Skeletal muscle tissue (tissue), 4 donors: Measurements from ENCODE around the gene CPA5. TPM values are rescaled to one million over a fixed set of nuclear protein-coding genes. Genes with fewer than 3 reads are reported as not detected.

Source experiments
- H3K27ac ChIP-seq: one replicate; pipeline ENCODE4 v1.7.0; 2013; ENCODE audit warnings: mild to moderate bottlenecking, low read depth, low read length, inconsistent platforms
- H3K27me3 ChIP-seq, 3 donors: one replicate each; pipeline ENCODE4 v1.7.0; 2013; ENCODE audit warnings: low read length in 3 of 3; ENCODE audit not compliant: control insufficient read depth in 3 of 3, insufficient read depth in 3 of 3
- H3K36me3 ChIP-seq, 3 donors: one replicate each; pipeline ENCODE4 v1.7.0; 2013; ENCODE audit warnings: low read length in 3 of 3; ENCODE audit not compliant: control insufficient read depth in 3 of 3, insufficient read depth in 3 of 3
- H3K4me1 ChIP-seq, 3 donors: one replicate each; pipeline ENCODE4 v1.7.0; 2013; ENCODE audit warnings: low read length in 3 of 3, mild to moderate bottlenecking in 3 of 3; ENCODE audit not compliant: control insufficient read depth in 3 of 3, insufficient read depth in 3 of 3
- H3K4me3 ChIP-seq, 3 donors: one replicate each; pipeline ENCODE4 v1.7.0; 2013; ENCODE audit warnings: low read length in 3 of 3
- H3K9ac ChIP-seq, 3 donors: one replicate each; pipeline ENCODE4 v1.7.0; 2013; ENCODE audit warnings: low read length in 3 of 3, mild to moderate bottlenecking in 3 of 3, moderate library complexity in 2 of 3, low read depth in 1 of 3
- H3K9me3 ChIP-seq, 3 donors: one replicate each; pipeline ENCODE4 v1.7.0; 2013; ENCODE audit warnings: low read length in 3 of 3; ENCODE audit not compliant: control insufficient read depth in 3 of 3
- total RNA-seq: library from RNA; depleted of rRNA; stranded (reverse); fragments of >200 nt; gene quantifications from one replicate; pipeline ENCODE4 v1.2.3, GENCODE V29; 2014
- donor health status: Osteomylitis.

Gene CPA5
- total RNA-seq, 1 donor from 2014 or later, result not detected

GRCh38 chr7:130356876-130357611 lies 12.4 kb downstream of the CPA5 start:
- H3K4me3 ChIP-seq, result no peak overlapping the region
- H3K9me3 ChIP-seq, result peaks cover 0 to 8% (median 8%) of the 10 kb centered on the region in 3 donors
- peak overlapping the region in 1 of 3 donors; percentile 30 for H3K9ac ChIP-seq
- H3K4me1 ChIP-seq, result peaks cover 18 to 22% (median 19%) of the 10 kb centered on the region in 3 donors
- peaks cover 0 to 3% (median under 1%) of the 10 kb centered on the region in 3 donors for H3K27me3 ChIP-seq
- H3K36me3 ChIP-seq, result no peaks in the 10 kb centered on the region
- peak overlapping the region; percentile 77 for H3K27ac ChIP-seq

DNA sequence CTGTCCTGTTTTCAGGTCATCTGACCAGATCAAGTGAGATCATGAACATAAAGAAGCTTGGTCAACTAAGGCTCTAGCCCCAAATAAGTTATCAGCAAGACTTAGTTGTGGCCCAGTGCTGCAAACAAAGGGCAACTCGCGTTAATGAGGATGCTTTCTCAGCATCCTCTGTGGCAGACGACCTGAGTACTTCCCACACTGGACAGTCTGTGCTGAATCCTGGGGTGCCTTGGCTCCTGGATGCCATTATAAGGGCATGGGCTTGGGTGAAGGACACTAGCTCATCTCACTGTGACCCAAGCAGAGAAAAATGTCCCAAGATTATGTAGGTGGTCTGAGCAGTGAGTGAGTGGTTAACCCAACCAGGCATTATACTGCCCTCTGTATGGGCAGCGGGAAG lies 13.9 kb downstream of the CPA5 start:
- H3K4me1 ChIP-seq, result peaks cover 20 to 24% (median 20%) of the 10 kb centered on the region in 3 donors
- no peak overlapping the region for H3K4me3 ChIP-seq
- H3K36me3 ChIP-seq, result no peaks in the 10 kb centered on the region
- no peaks in the 10 kb centered on the region for H3K27me3 ChIP-seq
- no peak overlapping the region for H3K9ac ChIP-seq
- no peak overlapping the region for H3K27ac ChIP-seq
- H3K9me3 ChIP-seq, result peaks cover 0 to 8% (median 8%) of the 10 kb centered on the region in 3 donors

DNA sequence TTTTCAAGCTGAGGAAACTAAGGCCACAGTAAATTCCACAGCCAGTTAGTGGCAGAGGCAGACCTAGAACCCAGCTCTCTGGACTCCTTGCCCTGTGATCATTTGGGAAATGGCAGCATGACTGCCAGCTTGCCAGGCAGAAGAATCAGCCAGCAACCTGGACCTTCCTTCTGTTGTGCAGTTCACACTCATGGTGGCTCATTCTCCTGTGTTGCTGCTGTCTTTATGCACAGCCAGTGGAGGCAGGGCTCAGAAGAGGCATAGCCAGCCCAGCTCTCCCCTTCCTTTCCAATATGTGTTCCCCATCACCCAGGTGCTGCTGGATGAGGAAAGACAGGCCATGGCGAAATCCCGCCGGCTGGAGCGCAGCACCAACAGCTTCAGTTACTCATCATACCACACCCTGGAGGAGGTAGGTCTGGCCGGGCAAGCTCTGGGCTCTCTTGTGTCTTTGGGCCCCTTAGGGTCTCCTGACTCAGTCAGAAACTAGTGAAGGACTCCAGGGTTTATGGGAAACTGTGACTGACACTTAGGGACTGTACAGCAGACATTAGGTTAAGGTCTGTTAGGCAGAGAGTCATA lies 14.8 kb downstream of the CPA5 start:
- H3K9ac ChIP-seq, result no peak overlapping the region
- H3K36me3 ChIP-seq, result no peaks in the 10 kb centered on the region
- no peak overlapping the region for H3K27ac ChIP-seq
- peaks cover 20 to 28% (median 22%) of the 10 kb centered on the region in 3 donors for H3K4me1 ChIP-seq
- peaks cover 0 to 8% (median 8%) of the 10 kb centered on the region in 3 donors for H3K9me3 ChIP-seq
- no peaks in the 10 kb centered on the region for H3K27me3 ChIP-seq
- H3K4me3 ChIP-seq, result no peak overlapping the region

GRCh38 chr7:130360518-130360917 lies 15.9 kb downstream of the CPA5 start:
- H3K4me3 ChIP-seq, result no peak overlapping the region
- H3K9ac ChIP-seq, result no peak overlapping the region
- H3K27ac ChIP-seq, result no peak overlapping the region
- peaks cover 0 to 8% (median 8%) of the 10 kb centered on the region in 3 donors for H3K9me3 ChIP-seq
- H3K36me3 ChIP-seq, result no peaks in the 10 kb centered on the region
- H3K27me3 ChIP-seq, result no peaks in the 10 kb centered on the region
- peaks cover 26 to 39% (median 32%) of the 10 kb centered on the region in 3 donors for H3K4me1 ChIP-seq

DNA sequence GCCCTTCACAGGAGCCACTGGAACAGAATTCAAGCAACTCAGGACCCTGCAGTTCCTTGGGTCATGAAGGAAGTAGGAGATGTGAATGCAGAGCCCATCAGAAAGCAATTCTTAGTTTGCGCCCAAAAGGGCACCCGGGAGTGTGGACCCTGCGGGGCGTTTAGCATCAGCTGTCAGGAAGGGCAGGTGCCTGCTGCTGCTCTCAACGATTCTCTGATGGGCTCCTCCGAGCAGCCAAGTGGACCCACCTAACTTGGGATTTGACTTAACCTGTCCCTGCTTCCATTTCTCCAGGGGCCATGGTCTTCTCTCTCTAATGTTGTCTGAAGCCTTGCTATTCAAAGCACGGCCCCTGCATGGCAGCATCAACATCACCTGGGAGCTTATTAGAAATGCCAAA lies 17.1 kb downstream of the CPA5 start:
- H3K4me3 ChIP-seq, result no peak overlapping the region
- H3K9me3 ChIP-seq, result peaks cover 0 to 8% (median 8%) of the 10 kb centered on the region in 3 donors
- H3K27ac ChIP-seq, result no peak overlapping the region
- H3K27me3 ChIP-seq, result no peaks in the 10 kb centered on the region
- no peak overlapping the region for H3K9ac ChIP-seq
- H3K36me3 ChIP-seq, result no peaks in the 10 kb centered on the region
- H3K4me1 ChIP-seq, result peaks cover 30 to 40% (median 33%) of the 10 kb centered on the region in 3 donors

- no peaks in the 10 kb centered on the region for H3K36me3 ChIP-seq
- no peak overlapping the region for H3K4me3 ChIP-seq
- H3K9me3 ChIP-seq, result peaks cover 0 to 8% (median 8%) of the 10 kb centered on the region in 3 donors
- H3K4me1 ChIP-seq, result peaks cover 31 to 36% (median 32%) of the 10 kb centered on the region in 3 donors
- H3K27me3 ChIP-seq, result no peaks in the 10 kb centered on the region
- H3K9ac ChIP-seq, result no peak overlapping the region
- no peak overlapping the region for H3K27ac ChIP-seq
Observed at GRCh38 chr7:130362251-130362816, 17.7 kb downstream of the CPA5 start.

DNA sequence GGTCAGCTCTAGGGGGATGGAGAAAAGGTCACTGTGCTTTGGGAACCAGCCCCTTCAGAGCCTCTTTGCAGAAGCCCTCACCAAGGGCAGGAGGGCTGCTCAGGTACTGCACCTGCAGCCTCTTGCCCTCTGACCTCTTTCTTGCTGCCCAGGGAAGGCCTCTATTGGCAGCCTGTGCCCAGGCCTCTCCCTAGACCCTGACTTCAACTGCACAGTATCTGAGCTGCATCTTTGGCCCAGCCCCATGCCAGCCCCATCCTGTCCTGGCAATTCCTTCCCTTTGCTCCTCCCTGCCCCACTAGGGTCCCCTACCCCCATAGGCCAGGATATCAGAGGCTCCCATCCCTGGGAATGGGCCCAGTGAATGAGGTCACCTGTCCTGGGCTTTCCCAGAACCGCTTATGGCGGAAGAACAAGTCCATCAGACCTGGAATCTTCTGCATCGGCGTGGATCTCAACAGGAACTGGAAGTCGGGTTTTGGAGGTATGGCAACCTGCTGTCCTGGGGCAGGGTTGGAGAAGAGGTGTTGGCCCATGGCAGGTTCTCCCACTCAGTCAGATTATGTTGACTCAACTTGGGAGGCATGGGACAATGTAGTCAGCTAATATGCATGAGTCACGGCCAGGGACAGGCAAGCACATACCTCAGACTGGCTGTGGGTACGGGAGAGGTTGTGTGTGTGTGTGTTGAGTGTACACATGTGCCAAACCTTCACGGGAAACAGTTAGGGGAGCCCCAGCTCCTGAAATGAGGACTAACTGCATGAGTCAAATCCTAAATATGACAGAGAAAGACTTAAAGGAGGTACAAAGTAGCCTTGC lies 18.6 kb downstream of the CPA5 start:
- Histone ChIP-seq H3K27ac (peak overlapping the region; percentile 2), H3K4me1 (peaks cover 33 to 40% (median 36%) of the 10 kb centered on the region in 3 donors), H3K27me3 (no peaks in the 10 kb centered on the region), H3K9ac (no peak overlapping the region), H3K4me3 (no peak overlapping the region), H3K36me3 (no peaks in the 10 kb centered on the region), H3K9me3 (peaks cover 0 to 8% (median 8%) of the 10 kb centered on the region in 3 donors)

DNA sequence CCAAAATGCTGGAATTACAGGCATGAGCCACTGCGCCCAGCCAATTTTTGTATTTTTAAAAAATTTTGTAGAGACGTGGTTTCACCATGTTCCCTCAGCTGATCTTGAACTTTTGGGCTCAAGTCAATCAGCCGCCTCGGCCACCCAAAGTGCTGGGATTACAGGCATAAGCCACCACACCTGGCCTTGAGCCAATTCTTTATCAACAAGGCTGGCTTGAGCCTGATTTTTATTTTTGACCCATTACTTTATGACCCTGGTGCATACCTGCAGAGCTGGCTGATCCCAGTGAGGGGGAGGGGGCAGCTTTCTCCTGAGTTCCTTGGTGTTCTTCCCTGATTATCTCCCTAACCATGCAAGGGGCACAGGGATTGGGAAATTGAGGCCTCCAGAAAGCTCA lies 19.8 kb downstream of the CPA5 start:
- peaks cover 39 to 51% (median 48%) of the 10 kb centered on the region in 3 donors for H3K4me1 ChIP-seq
- H3K27ac ChIP-seq, result no peak overlapping the region
- H3K27me3 ChIP-seq, result no peaks in the 10 kb centered on the region
- H3K9ac ChIP-seq, result no peak overlapping the region
- no peak overlapping the region for H3K4me3 ChIP-seq
- no peaks in the 10 kb centered on the region for H3K36me3 ChIP-seq
- H3K9me3 ChIP-seq, result peaks cover 0 to 4% (median 3%) of the 10 kb centered on the region in 3 donors

DNA sequence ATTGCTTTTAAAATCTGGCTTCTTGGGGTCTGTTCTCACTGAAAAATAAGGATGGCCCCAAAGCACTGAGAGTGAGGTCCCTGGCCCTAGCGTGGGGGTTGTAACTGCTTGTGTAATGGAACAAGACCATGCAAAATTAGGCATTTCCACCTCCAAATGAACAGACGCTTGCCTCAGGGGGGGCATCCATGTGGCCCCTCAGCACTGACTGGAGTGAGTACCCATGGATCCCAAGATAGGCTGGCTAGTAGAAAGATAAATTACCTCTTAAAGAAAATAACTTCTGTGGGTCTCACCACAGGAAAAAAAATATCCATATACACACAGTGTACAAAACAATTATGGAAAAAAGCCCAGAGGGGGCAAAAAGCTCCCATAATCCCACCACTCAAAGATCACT lies 20.5 kb downstream of the CPA5 start:
- H3K36me3 ChIP-seq, result no peaks in the 10 kb centered on the region
- H3K27me3 ChIP-seq, result no peaks in the 10 kb centered on the region
- H3K27ac ChIP-seq, result peak overlapping the region; percentile 57
- peaks cover 43 to 58% (median 54%) of the 10 kb centered on the region in 3 donors for H3K4me1 ChIP-seq
- H3K9ac ChIP-seq, result peak overlapping the region in 1 of 3 donors; percentile 38
- no peaks in the 10 kb centered on the region for H3K9me3 ChIP-seq
- H3K4me3 ChIP-seq, result no peak overlapping the region
